Heart right ventricle (tissue), 16 donors: Measurements from ENCODE around the gene AGTR2. TPM values are rescaled to one million over a fixed set of nuclear protein-coding genes. Genes with fewer than 3 reads are reported as not detected.
"Not testable (repeated sequence)": the region's sequence is repeated elsewhere in the genome, so short reads cannot be mapped to it uniquely, and the experiment has no call there.

Experiments used
- ATAC-seq, 8 donors: fragments of 200-7000 bp; cut with Tn5 transposase; one replicate each; pipeline ENCODE4 v1.9.1; 2020; ENCODE audit warnings: mild to moderate bottlenecking in 8 of 8, moderate library complexity in 8 of 8, moderate number of reproducible peaks in 1 of 8
- DNase-seq, 2 donors: peaks; one replicate each; pipeline ENCODE4 v3.0.0-alpha.2; 2020
- H3K27ac ChIP-seq, 10 donors: fragments of 200-600 bp; sonication (generic) in 2 of 10; one replicate each; pipeline versions ENCODE4 v1.5.0 to v1.8.0; 2020 to 2022; ENCODE audit warnings: mild to moderate bottlenecking in 3 of 10
- H3K27me3 ChIP-seq, 7 donors: fragments of 200-600 bp; one replicate each; pipeline ENCODE4 v1.8.0; 2021 to 2022; ENCODE audit warnings: mild to moderate bottlenecking in 2 of 7
- H3K36me3 ChIP-seq, 9 donors: fragments of 200-600 bp; sonication (generic) in 1 of 9; one replicate each; pipeline versions ENCODE4 v1.5.0 to v1.8.0; 2020 to 2022; ENCODE audit warnings: mild to moderate bottlenecking in 2 of 9
- H3K4me1 ChIP-seq, 9 donors: fragments of 200-600 bp; sonication (generic) in 1 of 9; one replicate each; pipeline versions ENCODE4 v1.5.0 to v1.8.0; 2020 to 2022; ENCODE audit warnings: mild to moderate bottlenecking in 4 of 9
- H3K4me3 ChIP-seq, 10 donors: fragments of 200-600 bp; sonication (generic) in 2 of 10; one replicate each; pipeline versions ENCODE4 v1.5.0 to v1.8.0; 2020 to 2022; ENCODE audit warnings: mild to moderate bottlenecking in 7 of 10, moderate library complexity in 2 of 10
- H3K9me3 ChIP-seq, 11 donors: fragments of 200-600 bp in 10 of 11; sonication (generic) in 2 of 11; one replicate each; pipeline versions ENCODE4 v1.5.0 to v1.8.0; 2013 to 2022; ENCODE audit warnings: mild to moderate bottlenecking in 2 of 11, control low read depth in 1 of 11, moderate library complexity in 1 of 11
- WGBS, 2 donors: extraction: QIAGEN DNeasy Blood & Tissue Kit; methylation state at CpG; one replicate each; pipeline ENCODE4 v1.1.7; 2013; ENCODE audit warnings: inconsistent platforms in 1 of 2; 5-methylcytosine and 5-hydroxymethylcytosine counted together
- intact Hi-C, 10 donors: fragments of 100-400 bp; cut with DNase I; formaldehyde crosslinking; loops; one replicate each; pipeline versions ENCODE4 v1.11.1 to v1.14.2; 2022
- long read RNA-seq, 3 donors: library from polyadenylated mRNA; unstranded; transcript quantifications; one replicate each; pipeline ENCODE4 v2.0.0, GENCODE V29; 2020 to 2021
- polyA plus RNA-seq, 2 donors: library from polyadenylated mRNA; stranded (reverse); fragments of 200-250 nt; gene quantifications; one replicate each; pipeline ENCODE4 v1.2.3, GENCODE V29; 2013
- total RNA-seq, 10 donors: library from RNA; stranded (reverse); fragmentation: NEBNext Ultra II Directional in 3 of 10; extraction: Animal tissue kit (Norgen Biotek cat#: 25700) in 3 of 10; gene quantifications; one replicate each; pipeline versions ENCODE4 v1.2.1 to v1.2.4, GENCODE V29; 2021 to 2023
- TF ChIP-seq, protein P1 (sequence below), 9 donors: fragments of 200-600 bp; sonication (generic) in 2 of 9; IDR thresholded peaks; one replicate each; pipeline versions ENCODE4 v1.5.0 to v1.8.0; 2021 to 2022; ENCODE audit warnings: antibody characterized with exemption in 9 of 9, mild to moderate bottlenecking in 5 of 9, moderate library complexity in 1 of 9
- donor health status: Arrhythmogenic right ventricular cardiomyopathy.
- donor health status: ischemic (EF 13 %, LVEDD 7.1; RV severe dilation, severe dysfunction).
- donor health status: healthy with polysubstance abuse.
- donor health status: DM: no; HTN: yes; CAD: no.
- donor health status: DM: no; HTN: no; CAD: no.
- donor health status: ischemic (EF 25% LVEDD 6.9; RV normal size, moderate dysfunction).
- donor health status: ischemic (EF 25% LVEDD 5.7; RV mildly dilated, moderate dysfunction).
- donor health status: healthy.
- donor health status: DM: yes; HTN: yes; CAD: no.
- donor health status: Ischemic cardiomyopathy.
- donor health status: ischemic (EF 35%, LVEDD 5.7; RV mildly dilated, moderate dysfunction).
- donor health status: nonischemic (EF 11% LVEDD 7.7; RV severe dilation, severe dysfunction).
- donor health status: DM: yes; HTN: yes; CAD: no.
- donor health status: PGD.
- donor health status: ischemic (EF 29% LVEDD 5.4; RV normal size, mild dysfunction).
- donor health status: nonischemic (EF 23%, LVEDD 6.1; RV moderate dilation, normal function).

Gene AGTR2, protein sequence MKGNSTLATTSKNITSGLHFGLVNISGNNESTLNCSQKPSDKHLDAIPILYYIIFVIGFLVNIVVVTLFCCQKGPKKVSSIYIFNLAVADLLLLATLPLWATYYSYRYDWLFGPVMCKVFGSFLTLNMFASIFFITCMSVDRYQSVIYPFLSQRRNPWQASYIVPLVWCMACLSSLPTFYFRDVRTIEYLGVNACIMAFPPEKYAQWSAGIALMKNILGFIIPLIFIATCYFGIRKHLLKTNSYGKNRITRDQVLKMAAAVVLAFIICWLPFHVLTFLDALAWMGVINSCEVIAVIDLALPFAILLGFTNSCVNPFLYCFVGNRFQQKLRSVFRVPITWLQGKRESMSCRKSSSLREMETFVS
- under 1 TPM in 5 of 10 donors, not detected in 5; 0.13 to 0.71 (median 0.39) TPM for total RNA-seq
- under 1 TPM in 1 of 2 donors, not detected in 1; 0.03 TPM for polyA plus RNA-seq
- long read RNA-seq, donor 1: 0 reads
- long read RNA-seq, donor 2: 0 reads
- long read RNA-seq, donor 3: 0 reads

DNA sequence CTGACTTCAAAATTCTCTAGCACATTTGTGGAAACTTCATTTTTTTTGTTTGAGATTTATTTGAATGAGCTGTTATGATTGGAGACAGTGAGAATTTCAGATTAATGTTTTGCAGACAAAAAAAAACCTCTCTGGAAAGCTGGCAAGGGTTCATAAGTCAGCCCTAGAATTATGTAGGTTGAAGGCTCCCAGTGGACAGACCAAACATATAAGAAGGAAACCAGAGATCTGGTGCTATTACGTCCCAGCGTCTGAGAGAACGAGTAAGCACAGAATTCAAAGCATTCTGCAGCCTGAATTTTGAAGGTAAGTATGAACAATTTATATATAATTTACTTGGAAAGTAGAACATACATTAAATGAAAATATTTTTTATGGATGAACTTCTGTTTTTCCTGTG lies at the start of gene AGTR2:
TSS of gene AGTR2 (plus strand) at position 234 of the 400 bp plus-strand sequence. CDS start 1,537 bp downstream, outside the sequence.
- ATAC-seq: no peak
- no peak within 1 kb of the TSS for H3K4me3 ChIP-seq
- no peaks in the 10 kb centered on the region for H3K9me3 ChIP-seq
- intact Hi-C loops: no loop called here
- no peaks in the 10 kb centered on the region for H3K36me3 ChIP-seq
- no peak within 1 kb of the TSS for H3K27ac ChIP-seq
- no peak for DNase-seq
- no peaks in the 10 kb centered on the region for H3K4me1 ChIP-seq
- TF ChIP-seq, protein P1, sequence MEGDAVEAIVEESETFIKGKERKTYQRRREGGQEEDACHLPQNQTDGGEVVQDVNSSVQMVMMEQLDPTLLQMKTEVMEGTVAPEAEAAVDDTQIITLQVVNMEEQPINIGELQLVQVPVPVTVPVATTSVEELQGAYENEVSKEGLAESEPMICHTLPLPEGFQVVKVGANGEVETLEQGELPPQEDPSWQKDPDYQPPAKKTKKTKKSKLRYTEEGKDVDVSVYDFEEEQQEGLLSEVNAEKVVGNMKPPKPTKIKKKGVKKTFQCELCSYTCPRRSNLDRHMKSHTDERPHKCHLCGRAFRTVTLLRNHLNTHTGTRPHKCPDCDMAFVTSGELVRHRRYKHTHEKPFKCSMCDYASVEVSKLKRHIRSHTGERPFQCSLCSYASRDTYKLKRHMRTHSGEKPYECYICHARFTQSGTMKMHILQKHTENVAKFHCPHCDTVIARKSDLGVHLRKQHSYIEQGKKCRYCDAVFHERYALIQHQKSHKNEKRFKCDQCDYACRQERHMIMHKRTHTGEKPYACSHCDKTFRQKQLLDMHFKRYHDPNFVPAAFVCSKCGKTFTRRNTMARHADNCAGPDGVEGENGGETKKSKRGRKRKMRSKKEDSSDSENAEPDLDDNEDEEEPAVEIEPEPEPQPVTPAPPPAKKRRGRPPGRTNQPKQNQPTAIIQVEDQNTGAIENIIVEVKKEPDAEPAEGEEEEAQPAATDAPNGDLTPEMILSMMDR (IDR thresholded peaks at IDR 0.05): no peak
- peaks cover 0 to 7% (median 0%) of the 10 kb centered on the region in 7 donors for H3K27me3 ChIP-seq
- 35 to 53% methylated on average over 3 of the region's 3 CpGs for WGBS, 2 donors

- Histone ChIP-seq H3K27ac (no peak overlapping the region), H3K36me3 (no peaks in the 10 kb centered on the region), H3K27me3 (peaks cover 0 to 14% (median 0%) of the 10 kb centered on the region in 7 donors), H3K4me1 (no peaks in the 10 kb centered on the region), H3K9me3 (no peaks in the 10 kb centered on the region), H3K4me3 (no peak overlapping the region)
- no peak for ATAC-seq
- DNase-seq: no peak
- intact Hi-C loops: no loop called here
- whole genome bisulfite sequencing, 2 donors: 83 to 100% methylated on average over 1 of the region's 1 CpG
- TF ChIP-seq, protein P1 (IDR thresholded peaks at IDR 0.05): no peak
These were observed 35.3 kb upstream of the AGTR2 start for GRCh38 chrX:116135277-116135676.

GRCh38 chrX:116141270-116141669 lies 29.3 kb upstream of the AGTR2 start:
- H3K27ac ChIP-seq, H3K9me3 ChIP-seq, H3K4me3 ChIP-seq, H3K27me3 ChIP-seq, ATAC-seq, DNase-seq, intact Hi-C loops, H3K36me3 ChIP-seq, H3K4me1 ChIP-seq: not testable (repeated sequence)
- 86% methylated on average over 1 of the region's 1 CpG for WGBS, 2 donors

DNA sequence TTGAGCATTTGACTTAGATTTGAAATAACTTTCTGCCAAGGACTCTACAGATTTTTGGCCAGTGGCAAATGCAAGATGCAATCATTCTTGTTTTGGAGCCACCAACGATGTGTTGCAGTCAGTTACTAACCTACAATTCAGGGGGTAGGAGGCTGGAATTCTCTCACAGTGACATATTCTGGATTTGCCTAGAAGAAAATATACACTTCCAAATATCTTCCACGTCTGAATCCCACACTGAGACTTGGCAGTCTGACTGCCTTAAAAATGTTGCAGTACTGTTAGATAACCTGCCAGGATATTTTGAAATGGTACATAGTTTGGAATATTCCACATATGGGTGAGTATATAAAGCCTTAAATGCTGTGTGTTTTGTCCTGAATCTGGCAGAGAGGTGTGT lies 27.6 kb upstream of the AGTR2 start:
- no peak overlapping the region for H3K4me3 ChIP-seq
- intact Hi-C loops: no loop called here
- TF ChIP-seq, protein P1 (IDR thresholded peaks at IDR 0.05): no peak
- DNase-seq (no peak), ATAC-seq (no peak)
- H3K4me1 ChIP-seq: no peaks in the 10 kb centered on the region
- WGBS, 2 donors: 47 to 49% methylated on average over 2 of the region's 2 CpGs
- no peaks in the 10 kb centered on the region for H3K9me3 ChIP-seq
- no peak overlapping the region for H3K27ac ChIP-seq
- H3K36me3 ChIP-seq: no peaks in the 10 kb centered on the region
- H3K27me3 ChIP-seq: peaks cover 0 to 21% (median 0%) of the 10 kb centered on the region in 7 donors

DNA sequence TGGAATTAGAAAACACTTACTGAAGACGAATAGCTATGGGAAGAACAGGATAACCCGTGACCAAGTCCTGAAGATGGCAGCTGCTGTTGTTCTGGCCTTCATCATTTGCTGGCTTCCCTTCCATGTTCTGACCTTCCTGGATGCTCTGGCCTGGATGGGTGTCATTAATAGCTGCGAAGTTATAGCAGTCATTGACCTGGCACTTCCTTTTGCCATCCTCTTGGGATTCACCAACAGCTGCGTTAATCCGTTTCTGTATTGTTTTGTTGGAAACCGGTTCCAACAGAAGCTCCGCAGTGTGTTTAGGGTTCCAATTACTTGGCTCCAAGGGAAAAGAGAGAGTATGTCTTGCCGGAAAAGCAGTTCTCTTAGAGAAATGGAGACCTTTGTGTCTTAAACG lies 2.4 kb downstream of the AGTR2 start:
- 45 to 63% methylated on average over 9 of the region's 9 CpGs for WGBS, 2 donors
- ATAC-seq (no peak), DNase-seq (no peak)
- Histone ChIP-seq H3K36me3 (no peaks in the 10 kb centered on the region), H3K4me1 (no peaks in the 10 kb centered on the region), H3K27me3 (peaks cover 0 to 7% (median 0%) of the 10 kb centered on the region in 7 donors), H3K27ac (no peak overlapping the region), H3K9me3 (no peaks in the 10 kb centered on the region), H3K4me3 (no peak overlapping the region)
- intact Hi-C loops: no loop called here
- TF ChIP-seq, protein P1 (IDR thresholded peaks at IDR 0.05): no peak
